ENCODE data around the gene RNF208.

GRCh38 chr9:137236936-137237421 is 14.9 kb upstream of the RNF208 start:
- TF ChIP-seq CTCF (conservative IDR thresholded peaks at IDR 0.05 in 1 of 2, IDR thresholded peaks at IDR 0.05 in 1 of 2; ENCODE audit: low read depth in 1 of 2, low read length in 2 of 2) (no peak), EZH2 (IDR thresholded peaks at IDR 0.05; ENCODE audit: low read length, missing control alignments) (no peak)

Measured in fibroblast of lung (primary cell).